ENCODE data around the gene DTX3L. TPM values are rescaled to one million over a fixed set of nuclear protein-coding genes. Genes with fewer than 3 reads are reported as not detected.

Gene DTX3L
- 7.8 to 10.2 TPM (median 9.6 TPM) in 5 replicates for total RNA-seq (2022; extraction: Qiagen RNA extraction)

GRCh38 chr3:122564155-122564912 is at the start of gene DTX3L, which contains the start of gene PARP9:
DTX3L (plus strand) TSS chr3:122564338; CDS start chr3:122564427, 89 bp downstream.
PARP9 (minus strand) TSS chr3:122564300; CDS start chr3:122559620, 4,680 bp downstream.

GRCh38 chr3:122577409-122578031 is 13.4 kb downstream of the DTX3L start, which contains the start of gene PARP15:
PARP15 (plus strand) TSS chr3:122577650; CDS start chr3:122577668, 18 bp downstream.

Other genes with a start within 250 kb of the DTX3L start
- gene CSTA, start 239.1 kb upstream of the DTX3L start, total RNA-seq (2022; extraction: Qiagen RNA extraction): 0.58 to 1.6 TPM (median 1.0 TPM) in 5 replicates
- 50.4 to 74.1 TPM (median 52.9 TPM) in 5 replicates for gene MIX23, start 181.1 kb upstream of the DTX3L start, total RNA-seq (2022; extraction: Qiagen RNA extraction)
- gene FAM162A, start 180.2 kb upstream of the DTX3L start, total RNA-seq (2022; extraction: Qiagen RNA extraction): 29.4 to 34.4 TPM (median 31.1 TPM) in 5 replicates
- 2.4 to 3.6 TPM (median 3.1 TPM) in 5 replicates for gene WDR5B, start 148.3 kb upstream of the DTX3L start, total RNA-seq (2022; extraction: Qiagen RNA extraction)
- gene KPNA1, start 49.4 kb upstream of the DTX3L start, total RNA-seq (2022; extraction: Qiagen RNA extraction): 50.3 to 76.3 TPM (median 67.9 TPM) in 5 replicates
- 5.2 to 6.4 TPM (median 6.0 TPM) in 5 replicates for gene PARP9, start within 50 bp of the DTX3L start, total RNA-seq (2022; extraction: Qiagen RNA extraction)
- gene PARP15, start 13.3 kb downstream of the DTX3L start, total RNA-seq (2022; extraction: Qiagen RNA extraction): not detected in 5 replicates
- 8.2 to 10.1 TPM (median 9.4 TPM) in 5 replicates for gene PARP14, start 116.5 kb downstream of the DTX3L start, total RNA-seq (2022; extraction: Qiagen RNA extraction)
- gene HSPBAP1, start 229.5 kb downstream of the DTX3L start, total RNA-seq (2022; extraction: Qiagen RNA extraction): 5.0 to 5.7 TPM (median 5.2 TPM) in 5 replicates
- gene SLC49A4, start 230.7 kb downstream of the DTX3L start, total RNA-seq (2022; extraction: Qiagen RNA extraction): 11.5 to 15.6 TPM (median 13.7 TPM) in 5 replicates